Measurements from ENCODE around the gene GABRA5. TPM values are rescaled to one million over a fixed set of nuclear protein-coding genes. Genes with fewer than 3 reads are reported as not detected.

The GABRA5 gene
- total RNA-seq, 1 donor, result not detected

DNA sequence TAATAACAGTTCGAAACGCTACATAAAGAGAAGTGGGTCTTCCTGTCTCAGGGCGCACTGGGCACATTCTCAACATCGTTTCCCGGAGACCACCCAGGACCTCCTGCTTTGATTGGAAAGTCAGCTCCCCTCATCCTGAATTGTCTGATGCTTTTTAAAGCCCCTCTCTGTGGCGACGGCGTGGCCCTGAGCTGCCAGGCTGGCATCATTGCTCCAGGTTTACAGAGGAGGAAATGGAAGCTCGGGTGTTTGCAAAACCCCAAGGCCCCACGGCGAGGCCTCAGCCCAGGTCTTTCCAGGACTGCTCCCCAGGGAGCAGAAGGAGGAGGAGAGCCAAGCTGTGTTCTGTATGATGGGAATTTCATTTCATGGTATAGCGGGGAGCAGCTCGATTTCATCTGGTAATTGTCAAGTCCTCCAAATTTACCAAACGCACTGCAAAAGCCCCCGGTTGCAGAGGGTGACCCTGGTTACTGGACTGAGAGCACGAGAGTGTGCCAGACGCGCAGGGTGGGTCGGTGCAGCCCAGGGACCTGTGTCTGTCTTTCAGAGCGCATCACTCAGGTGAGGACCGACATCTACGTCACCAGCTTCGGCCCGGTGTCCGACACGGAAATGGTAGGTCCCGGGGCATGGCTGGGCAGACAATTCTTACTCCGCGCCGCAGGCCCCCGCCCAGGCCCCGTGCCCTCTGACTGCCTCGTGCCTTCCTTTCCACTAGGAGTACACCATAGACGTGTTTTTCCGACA is 15.9 kb downstream of the GABRA5 start:
- Histone ChIP-seq H3K79me2 (ENCODE audit: insufficient read depth, low read length) (no peaks in the 10 kb centered on the region), H3K4me1 (ENCODE audit: insufficient read depth, low read length) (no peaks in the 10 kb centered on the region), H4K20me1 (ENCODE audit: insufficient read depth, low read length) (no peaks in the 10 kb centered on the region), H3K36me3 (ENCODE audit: insufficient read depth, low read length) (no peaks in the 10 kb centered on the region), H2AFZ (ENCODE audit: low read length) (no peak overlapping the region), H3K9me3 (ENCODE audit: low read depth, low read length) (no peaks in the 10 kb centered on the region), H3K4me3 (ENCODE audit: insufficient read depth, low read length) (no peak overlapping the region), H3K27ac (ENCODE audit: low read depth, low read length) (no peak overlapping the region), H3K4me2 (ENCODE audit: insufficient read depth, low read length) (no peak overlapping the region), H3K27me3 (ENCODE audit: insufficient read depth, low read length) (no peaks in the 10 kb centered on the region)
- no peak for DNase-seq (ENCODE audit: insufficient read length, low spot score, missing footprints)
- TF ChIP-seq, protein P1, sequence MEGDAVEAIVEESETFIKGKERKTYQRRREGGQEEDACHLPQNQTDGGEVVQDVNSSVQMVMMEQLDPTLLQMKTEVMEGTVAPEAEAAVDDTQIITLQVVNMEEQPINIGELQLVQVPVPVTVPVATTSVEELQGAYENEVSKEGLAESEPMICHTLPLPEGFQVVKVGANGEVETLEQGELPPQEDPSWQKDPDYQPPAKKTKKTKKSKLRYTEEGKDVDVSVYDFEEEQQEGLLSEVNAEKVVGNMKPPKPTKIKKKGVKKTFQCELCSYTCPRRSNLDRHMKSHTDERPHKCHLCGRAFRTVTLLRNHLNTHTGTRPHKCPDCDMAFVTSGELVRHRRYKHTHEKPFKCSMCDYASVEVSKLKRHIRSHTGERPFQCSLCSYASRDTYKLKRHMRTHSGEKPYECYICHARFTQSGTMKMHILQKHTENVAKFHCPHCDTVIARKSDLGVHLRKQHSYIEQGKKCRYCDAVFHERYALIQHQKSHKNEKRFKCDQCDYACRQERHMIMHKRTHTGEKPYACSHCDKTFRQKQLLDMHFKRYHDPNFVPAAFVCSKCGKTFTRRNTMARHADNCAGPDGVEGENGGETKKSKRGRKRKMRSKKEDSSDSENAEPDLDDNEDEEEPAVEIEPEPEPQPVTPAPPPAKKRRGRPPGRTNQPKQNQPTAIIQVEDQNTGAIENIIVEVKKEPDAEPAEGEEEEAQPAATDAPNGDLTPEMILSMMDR (IDR thresholded peaks at IDR 0.05; ENCODE audit: extremely low read depth, low read depth, low read length), result no peak

- no peak for DNase-seq (ENCODE audit: insufficient read length, low spot score, missing footprints)
- Histone ChIP-seq H3K4me1 (ENCODE audit: insufficient read depth, low read length) (no peaks in the 10 kb centered on the region), H2AFZ (ENCODE audit: low read length) (no peak overlapping the region), H3K4me2 (ENCODE audit: insufficient read depth, low read length) (no peak overlapping the region), H3K9me3 (ENCODE audit: low read depth, low read length) (no peaks in the 10 kb centered on the region), H3K79me2 (ENCODE audit: insufficient read depth, low read length) (no peaks in the 10 kb centered on the region), H3K36me3 (ENCODE audit: insufficient read depth, low read length) (no peaks in the 10 kb centered on the region), H4K20me1 (ENCODE audit: insufficient read depth, low read length) (no peaks in the 10 kb centered on the region), H3K4me3 (ENCODE audit: insufficient read depth, low read length) (no peak overlapping the region), H3K27me3 (ENCODE audit: insufficient read depth, low read length) (no peaks in the 10 kb centered on the region), H3K27ac (ENCODE audit: low read depth, low read length) (no peak overlapping the region)
- TF ChIP-seq, protein P1 (IDR thresholded peaks at IDR 0.05; ENCODE audit: extremely low read depth, low read depth, low read length), result no peak
These were observed 16.6 kb downstream of the GABRA5 start for GRCh38 chr15:26883466-26883865.

DNA sequence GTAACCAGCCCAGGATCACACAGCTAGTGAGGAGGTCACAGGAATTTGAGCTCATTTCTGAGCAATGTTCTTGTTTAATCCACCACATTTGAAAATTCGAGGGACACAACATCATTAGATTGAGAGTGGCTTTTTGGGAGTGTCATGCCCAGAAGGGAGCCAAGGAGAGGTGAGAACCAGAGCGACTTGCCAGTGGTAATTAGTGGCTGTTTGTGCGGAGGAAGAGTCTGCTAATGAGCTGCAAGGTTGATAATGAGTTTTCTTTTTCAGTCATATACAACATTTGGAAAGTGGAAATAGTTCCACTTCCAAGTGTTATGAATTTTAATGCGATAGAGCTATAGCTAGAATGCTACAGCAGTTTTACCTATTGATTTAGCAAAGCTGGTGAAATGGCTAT is 19.7 kb downstream of the GABRA5 start:
- TF ChIP-seq, protein P1 (IDR thresholded peaks at IDR 0.05; ENCODE audit: extremely low read depth, low read depth, low read length), result no peak
- H3K9me3 ChIP-seq (ENCODE audit: low read depth, low read length), result no peaks in the 10 kb centered on the region
- no peaks in the 10 kb centered on the region for H3K36me3 ChIP-seq (ENCODE audit: insufficient read depth, low read length)
- H2AFZ ChIP-seq (ENCODE audit: low read length), result no peak overlapping the region
- no peak overlapping the region for H3K4me3 ChIP-seq (ENCODE audit: insufficient read depth, low read length)
- H3K79me2 ChIP-seq (ENCODE audit: insufficient read depth, low read length), result no peaks in the 10 kb centered on the region
- H3K27me3 ChIP-seq (ENCODE audit: insufficient read depth, low read length), result no peaks in the 10 kb centered on the region
- peaks cover 2% of the 10 kb centered on the region for H3K4me1 ChIP-seq (ENCODE audit: insufficient read depth, low read length)
- no peaks in the 10 kb centered on the region for H4K20me1 ChIP-seq (ENCODE audit: insufficient read depth, low read length)
- H3K4me2 ChIP-seq (ENCODE audit: insufficient read depth, low read length), result no peak overlapping the region
- DNase-seq (ENCODE audit: insufficient read length, low spot score, missing footprints), result no peak
- H3K27ac ChIP-seq (ENCODE audit: low read depth, low read length), result no peak overlapping the region

DNA sequence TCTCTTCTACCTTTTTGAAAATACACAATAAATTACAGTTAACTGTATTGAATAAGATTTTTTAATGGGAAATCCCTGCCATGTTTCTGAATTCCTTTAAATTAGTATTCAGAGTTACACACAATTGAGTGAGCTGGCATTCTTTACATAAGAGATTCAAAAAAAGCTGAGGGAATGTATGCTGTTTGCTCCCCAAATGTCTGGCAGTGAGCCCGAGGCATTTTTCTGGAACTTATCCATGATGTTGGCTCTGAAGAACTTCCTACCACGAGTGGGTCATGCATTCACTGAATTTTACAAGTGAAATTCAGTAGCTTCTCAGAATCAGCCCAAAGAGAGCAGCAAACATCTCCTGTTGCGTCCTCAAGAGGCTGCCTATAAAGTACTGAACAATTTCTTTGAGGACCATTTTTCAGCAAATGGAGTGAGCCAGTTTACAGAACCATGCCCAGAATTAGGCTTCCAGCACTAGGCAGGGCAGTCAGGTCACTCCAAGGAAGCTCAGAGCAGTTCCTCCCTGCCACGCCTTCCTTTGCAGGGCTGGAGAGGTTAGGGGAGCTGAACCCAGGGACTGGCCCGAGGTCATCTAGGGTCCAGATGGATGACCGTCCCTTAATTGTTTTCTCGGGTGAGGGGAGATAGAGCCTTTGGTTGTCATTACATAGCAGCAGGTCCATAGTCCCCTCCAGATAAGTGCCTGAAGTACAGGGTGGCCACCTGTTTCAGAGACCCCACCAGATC is 21.2 kb downstream of the GABRA5 start:
- no peaks in the 10 kb centered on the region for H3K36me3 ChIP-seq (ENCODE audit: insufficient read depth, low read length)

More for the DNA sequence above, 21.2 kb downstream of the GABRA5 start:
- Histone ChIP-seq H3K27ac (ENCODE audit: low read depth, low read length) (no peak overlapping the region), H3K27me3 (ENCODE audit: insufficient read depth, low read length) (no peaks in the 10 kb centered on the region), H4K20me1 (ENCODE audit: insufficient read depth, low read length) (no peaks in the 10 kb centered on the region), H3K4me1 (ENCODE audit: insufficient read depth, low read length) (peaks cover 8% of the 10 kb centered on the region), H3K4me3 (ENCODE audit: insufficient read depth, low read length) (no peak overlapping the region), H3K4me2 (ENCODE audit: insufficient read depth, low read length) (no peak overlapping the region), H2AFZ (ENCODE audit: low read length) (no peak overlapping the region), H3K9me3 (ENCODE audit: low read depth, low read length) (no peaks in the 10 kb centered on the region), H3K79me2 (ENCODE audit: insufficient read depth, low read length) (no peaks in the 10 kb centered on the region)
- TF ChIP-seq, protein P1 (IDR thresholded peaks at IDR 0.05; ENCODE audit: extremely low read depth, low read depth, low read length), result no peak
- DNase-seq (ENCODE audit: insufficient read length, low spot score, missing footprints), result no peak
